HCT116 (cell line): ENCODE measurements around the gene LIM2. TPM values are rescaled to one million over a fixed set of nuclear protein-coding genes. Genes with fewer than 3 reads are reported as not detected.

Experiments
- ATAC-seq: fragments of 200-7000 bp; cut with Tn5 transposase; 2 replicates; pipeline ENCODE4 v1.9.1; 2020; ENCODE audit warnings: mild to moderate bottlenecking, moderate library complexity
- BruUV-seq: library from RNA; stranded (reverse); fragments of 400-500 nt; replicated peaks from 2 replicates; lab custom pipeline; 2021; lab: Mats Ljungman, UMichigan
- CTCF ChIA-PET: fragments of 300-600 bp; sonication (Branson Sonifier 250); formaldehyde crosslinking; loops from one replicate; lab custom pipeline; 2021; ENCODE audit warnings: antibody characterized with exemption; lab: Charles Lee
- POLR2A ChIA-PET: fragments of 300-600, 350-600 bp; sonication (Branson Sonifier 250); formaldehyde crosslinking; loops from one replicate; lab custom pipeline; 2021; ENCODE audit warnings: antibody characterized with exemption; lab: Charles Lee
- RAD21 ChIA-PET, 2 experiments: fragments of 300-600 bp; sonication (Branson Sonifier 250); formaldehyde crosslinking; loops; one replicate each; lab custom pipeline; 2023; ENCODE audit warnings: low total read pairs in 2 of 2; ENCODE audit not compliant: uncharacterized antibody in 2 of 2, unreplicated experiment in 2 of 2, low non-redundant PET in 1 of 2; lab: Charles Lee
- DNase-seq: peaks from one replicate; pipeline ENCODE4 v3.0.0-alpha.2; 2010; ENCODE audit warnings: low read depth, low spot score
- H2AFZ ChIP-seq: fragments of 200-600 bp; shearing (Covaris generic), sonication (generic); 2 replicates; pipeline ENCODE4 v1.6.1; 2017; ENCODE audit warnings: low read depth, mixed run types, mixed read lengths, antibody characterized with exemption, low read length; ENCODE audit not compliant: poor library complexity, severe bottlenecking
- H3K27ac ChIP-seq: 2 replicates; pipeline ENCODE4 v1.5.1; 2012; ENCODE audit warnings: low read depth, low read length
- H3K27me3 ChIP-seq: fragments of 200-600 bp; sonication (generic); 2 replicates; pipeline ENCODE4 v1.6.1; 2016; ENCODE audit warnings: mixed run types, low read length, mixed read lengths; ENCODE audit not compliant: insufficient read depth
- H3K36me3 ChIP-seq, 2 experiments: fragments of 200-500 bp in 1 of 2; fragments of 200-600 bp in 1 of 2; sonication (Bioruptor generic) in 1 of 2; sonication (generic) in 1 of 2; 2 replicates each; pipeline versions ENCODE4 v1.5.1 to v1.6.1; 2014 to 2016; ENCODE audit warnings: low read length in 2 of 2, inconsistent platforms in 1 of 2, mixed read lengths in 1 of 2, mixed run types in 1 of 2; ENCODE audit not compliant: insufficient read depth in 2 of 2, control insufficient read depth in 1 of 2
- H3K4me1 ChIP-seq, 2 experiments: fragments of 200-600 bp in 1 of 2; sonication (generic) in 1 of 2; 2 replicates each; pipeline versions ENCODE4 v1.5.1 to v1.6.1; 2012 to 2017; ENCODE audit warnings: low read length in 2 of 2, inconsistent platforms in 1 of 2, mild to moderate bottlenecking in 1 of 2, mixed read lengths in 1 of 2, mixed run types in 1 of 2, moderate library complexity in 1 of 2; ENCODE audit not compliant: insufficient read depth in 2 of 2, control insufficient read depth in 1 of 2
- H3K4me2 ChIP-seq: fragments of 200-600 bp; sonication (generic); 2 replicates; pipeline ENCODE4 v1.6.1; 2017; ENCODE audit warnings: mixed run types, low read length, mixed read lengths
- H3K4me3 ChIP-seq, 2 experiments: fragments of 200-600 bp in 1 of 2; sonication (generic) in 1 of 2; replicated peaks in 1 of 2; 2 replicates each; pipeline ENCODE4 v1.5.1; 2011 to 2016; ENCODE audit warnings: low read length in 2 of 2, control low read depth in 1 of 2, low read depth in 1 of 2, mild to moderate bottlenecking in 1 of 2, mixed read lengths in 1 of 2, mixed run types in 1 of 2
- H3K79me2 ChIP-seq: fragments of 200-600 bp; sonication (generic); 2 replicates; pipeline ENCODE4 v1.6.1; 2017; ENCODE audit warnings: mild to moderate bottlenecking, mixed run types, low read length, moderate library complexity, mixed read lengths; ENCODE audit not compliant: insufficient read depth
- H3K9ac ChIP-seq: fragments of 200-600 bp; sonication (generic); 2 replicates; pipeline ENCODE4 v1.6.1; 2016; ENCODE audit warnings: low read length, mixed read lengths
- H3K9me2 ChIP-seq: fragments of 200-600 bp; sonication (generic), shearing (Covaris generic); 2 replicates; pipeline ENCODE4 v1.6.1; 2017; ENCODE audit warnings: mixed run types, mild to moderate bottlenecking, moderate library complexity; ENCODE audit not compliant: insufficient read depth
- H3K9me3 ChIP-seq, 2 experiments: fragments of 200-500 bp in 1 of 2; fragments of 200-600 bp in 1 of 2; sonication (Bioruptor generic) in 1 of 2; sonication (generic) in 1 of 2; 2 replicates each; pipeline ENCODE4 v1.6.1; 2014 to 2017; ENCODE audit warnings: low read length in 2 of 2, mixed read lengths in 2 of 2, inconsistent platforms in 1 of 2, low read depth in 1 of 2, mild to moderate bottlenecking in 1 of 2, mixed run types in 1 of 2, moderate library complexity in 1 of 2; ENCODE audit not compliant: control insufficient read depth in 1 of 2, insufficient read depth in 1 of 2
- H4K20me1 ChIP-seq: fragments of 200-600 bp; sonication (generic), shearing (Covaris generic); 2 replicates; pipeline ENCODE4 v1.6.1; 2017; ENCODE audit warnings: mixed run types, mild to moderate bottlenecking, moderate library complexity; ENCODE audit not compliant: insufficient read depth
- ATF3 ChIP-seq: IDR thresholded peaks from 2 replicates; pipeline ENCODE4 v1.6.1; 2012
- CEBPB ChIP-seq: IDR thresholded peaks from 2 replicates; pipeline ENCODE4 v1.6.1; 2012; ENCODE audit warnings: low read depth
- CTCF ChIP-seq, 3 experiments: fragments of 200-600 bp in 1 of 3; sonication (generic) in 1 of 3; IDR thresholded peaks in 2 of 3; conservative IDR thresholded peaks in 1 of 3; 2 replicates each; pipeline ENCODE4 v1.5.1; 2012 to 2017; ENCODE audit warnings: low read depth in 2 of 3, low read length in 2 of 3, antibody characterized with exemption in 1 of 3, borderline replicate concordance in 1 of 3, control low read depth in 1 of 3, mild to moderate bottlenecking in 1 of 3, mixed read lengths in 1 of 3, mixed run types in 1 of 3, moderate library complexity in 1 of 3; ENCODE audit not compliant: insufficient read depth in 1 of 3
- EGR1 ChIP-seq: IDR thresholded peaks from 2 replicates; pipeline ENCODE4 v1.6.1; 2012; ENCODE audit warnings: low read depth
- EZH2 ChIP-seq: fragments of 200-600 bp; sonication (generic); IDR thresholded peaks from 2 replicates; pipeline ENCODE4 v1.6.1; 2017; ENCODE audit warnings: antibody characterized with exemption, mixed run types
- JUND ChIP-seq: IDR thresholded peaks from 2 replicates; pipeline ENCODE4 v1.6.1; 2012
- MAX ChIP-seq: IDR thresholded peaks from 2 replicates; pipeline ENCODE4 v1.6.1; 2012
- POLR2A ChIP-seq: IDR thresholded peaks from 2 replicates; pipeline ENCODE4 v1.7.0; 2011; ENCODE audit warnings: borderline replicate concordance; ENCODE audit not compliant: insufficient read depth, insufficient read length; ENCODE audit errors: extremely low read depth
- RAD21 ChIP-seq: IDR thresholded peaks from 2 replicates; pipeline ENCODE4 v1.6.1; 2012; ENCODE audit warnings: low read depth, mild to moderate bottlenecking
- REST ChIP-seq: IDR thresholded peaks from 2 replicates; pipeline ENCODE4 v1.6.1; 2012; ENCODE audit warnings: low read depth
- SIN3A ChIP-seq: IDR thresholded peaks from 2 replicates; pipeline ENCODE4 v1.6.1; 2012; ENCODE audit warnings: low read depth
- ZFX ChIP-seq: fragments of 450-650 bp; IDR thresholded peaks from 2 replicates; pipeline ENCODE4 v1.6.1; 2017
- ZNF274 ChIP-seq: fragments of 200-500 bp; sonication (Bioruptor generic); IDR thresholded peaks from 2 replicates; pipeline ENCODE4 v1.6.1; 2014; ENCODE audit warnings: mild to moderate bottlenecking, low read depth, low read length, inconsistent platforms
- intact Hi-C: fragments of 100-400 bp; cut with micrococcal nuclease; formaldehyde crosslinking; loops from 2 replicates; pipeline ENCODE4 v1.10.0; 2022
- total RNA-seq: library from RNA; stranded (reverse); gene quantifications from one replicate; pipeline ENCODE4 v1.2.1, GENCODE V29; 2021; ENCODE audit not compliant: unreplicated experiment

LIM2 gene
- total RNA-seq, 1 experiment from 2014 or later, result not detected

GRCh38 chr19:51345076-51345620 is 42.6 kb downstream of the LIM2 start:
- no peak overlapping the region for H3K9ac ChIP-seq
- H3K9me3 ChIP-seq, result no peaks in the 10 kb centered on the region
- H3K36me3 ChIP-seq, result peaks cover 3 to 8% of the 10 kb centered on the region in 2 experiments; a peak in 3 of 4 replicates
- no TSS peak for BruUV-seq
- TF ChIP-seq CTCF (IDR thresholded peaks at IDR 0.05 in 2 of 3, conservative IDR thresholded peaks at IDR 0.05 in 1 of 3; ENCODE audit: borderline replicate concordance in 1 of 3, insufficient read depth in 1 of 3, low read depth in 2 of 3, low read length in 2 of 3), result no peak
- TF ChIP-seq EGR1, result no peak
- TF ChIP-seq RAD21, result no peak
- TF ChIP-seq CEBPB, result no peak
- DNase-seq (no peak), ATAC-seq (no peak)
- no peaks in the 10 kb centered on the region for H3K79me2 ChIP-seq
- ChIA-PET CTCF (no interaction called here), RAD21 (no interaction called here), POLR2A (no interaction called here)
- H3K27ac ChIP-seq, result no peak overlapping the region
- no peaks in the 10 kb centered on the region for H3K27me3 ChIP-seq
- peaks cover 0 to 30% of the 10 kb centered on the region in 2 experiments; a peak in 3 of 4 replicates for H3K4me1 ChIP-seq
- intact Hi-C loops, result no loop called here
- H3K4me2 ChIP-seq, result no peak overlapping the region
- no peak overlapping the region for H3K4me3 ChIP-seq
- H4K20me1 ChIP-seq, result no peaks in the 10 kb centered on the region
- no peak overlapping the region for H2AFZ ChIP-seq
- no peaks in the 10 kb centered on the region for H3K9me2 ChIP-seq

- no peaks in the 10 kb centered on the region for H4K20me1 ChIP-seq
- CTCF ChIA-PET, result no interaction called here
- H3K9ac ChIP-seq, result no peak overlapping the region
- POLR2A ChIA-PET, result no interaction called here
- DNase-seq (no peak), ATAC-seq (no peak)
- H3K27ac ChIP-seq, result no peak overlapping the region
- no TSS peak for BruUV-seq
- H3K27me3 ChIP-seq, result no peaks in the 10 kb centered on the region
- peaks cover 5 to 44% of the 10 kb centered on the region in 2 experiments; a peak in 3 of 4 replicates for H3K4me1 ChIP-seq
- H3K4me3 ChIP-seq, result no peak overlapping the region
- H3K4me2 ChIP-seq, result no peak overlapping the region
- no peaks in the 10 kb centered on the region; a peak in 2 of 4 replicates for H3K36me3 ChIP-seq
- RAD21 ChIA-PET, result no interaction called here
- no peak overlapping the region for H2AFZ ChIP-seq
- no peaks in the 10 kb centered on the region for H3K79me2 ChIP-seq
- H3K9me2 ChIP-seq, result no peaks in the 10 kb centered on the region
- intact Hi-C loops, result no loop called here
- no peaks in the 10 kb centered on the region for H3K9me3 ChIP-seq
- TF ChIP-seq EZH2 (no peak), SIN3A (no peak), POLR2A (no peak), EGR1 (no peak), ZNF274 (no peak), ZFX (no peak), MAX (no peak), REST (no peak), JUND (no peak), ATF3 (no peak)
These were observed 44.9 kb downstream of the LIM2 start for GRCh38 chr19:51342631-51343569.
